Activated naive CD8-positive, alpha-beta T cell (primary cell): ENCODE data around the gene ASGR1.

Source experiments
- H3K27ac Mint-ChIP-seq: one replicate; pipeline ENCODE4 v1.8.0; 2021; ENCODE audit warnings: mixed read lengths
- H3K27me3 Mint-ChIP-seq: one replicate; pipeline ENCODE4 v1.8.0; 2021; ENCODE audit warnings: mixed read lengths
- H3K36me3 Mint-ChIP-seq: one replicate; pipeline ENCODE4 v1.8.0; 2021; ENCODE audit warnings: mixed read lengths
- H3K4me1 Mint-ChIP-seq: one replicate; pipeline ENCODE4 v1.8.0; 2021; ENCODE audit warnings: low read depth, mixed read lengths
- H3K4me3 Mint-ChIP-seq: one replicate; pipeline ENCODE4 v1.8.0; 2021; ENCODE audit warnings: mild to moderate bottlenecking, mixed read lengths
- H3K9me3 Mint-ChIP-seq: one replicate; pipeline ENCODE4 v1.8.0; 2021; ENCODE audit warnings: low read depth, mixed read lengths

ASGR1 gene

DNA sequence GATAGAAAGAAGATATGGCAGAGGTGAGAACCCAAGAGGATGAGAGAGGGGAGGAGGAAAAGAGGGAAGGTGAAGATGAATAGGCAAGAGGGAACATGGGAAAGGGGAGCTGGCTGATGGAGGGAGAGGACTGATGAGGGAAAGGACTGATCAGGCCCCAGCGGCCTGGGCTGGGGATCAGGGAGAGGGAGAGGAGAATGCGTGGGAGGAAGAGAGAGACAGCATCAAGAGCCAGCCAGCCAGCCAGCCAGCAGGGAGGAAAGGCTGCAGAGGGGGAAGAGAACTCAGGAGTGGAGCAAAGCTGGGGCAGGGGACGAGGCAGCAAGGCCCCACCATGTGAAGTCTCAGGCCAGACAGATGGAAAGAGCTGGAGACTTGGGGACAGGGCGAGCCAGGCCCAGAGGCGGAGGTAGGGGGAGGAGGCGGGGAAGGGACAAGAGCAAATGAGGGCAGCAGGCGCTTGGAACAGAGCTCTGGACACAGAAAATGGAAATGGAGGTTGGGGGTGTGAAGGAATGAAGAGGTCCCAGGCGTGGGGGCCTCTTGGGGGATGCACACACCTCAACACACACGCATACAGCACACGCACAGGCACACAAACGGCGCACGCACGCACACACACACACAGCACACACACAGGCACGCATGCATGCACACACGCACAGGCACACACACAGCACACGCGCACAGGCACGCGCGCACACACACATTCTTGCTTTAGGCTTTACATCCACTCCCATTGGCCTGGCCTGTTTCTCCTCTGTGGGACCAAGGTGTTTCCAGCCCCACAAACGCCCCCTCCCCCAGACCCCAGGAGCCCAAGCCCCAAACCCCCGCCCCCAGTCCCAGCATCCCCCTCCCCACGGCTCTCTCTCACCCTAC is 28.2 kb upstream of the ASGR1 start:
- Mint-ChIP-seq H3K27me3 (no peaks in the 10 kb centered on the region), H3K36me3 (peaks cover 3% of the 10 kb centered on the region), H3K4me3 (peak overlapping the region; percentile 24), H3K27ac (no peak overlapping the region), H3K4me1 (peaks cover 35% of the 10 kb centered on the region), H3K9me3 (no peaks in the 10 kb centered on the region)

DNA sequence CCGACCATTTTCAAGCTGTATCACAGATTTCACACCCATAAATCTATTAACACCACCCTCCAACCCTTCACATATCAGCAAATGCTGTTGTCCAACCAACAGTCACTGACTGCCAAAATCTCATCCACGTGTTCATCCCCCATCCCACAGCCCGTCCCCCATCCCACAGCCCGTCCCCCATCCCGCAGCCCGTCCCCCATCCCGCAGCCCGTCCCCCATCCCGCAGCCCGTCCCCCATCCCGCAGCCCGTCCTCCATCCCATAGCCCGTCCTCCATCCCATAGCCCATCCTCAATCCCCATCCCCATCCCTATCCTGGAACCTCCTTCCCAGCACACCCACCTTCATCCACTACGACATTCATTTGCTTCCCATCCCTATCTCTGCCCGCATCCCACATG is 26.4 kb upstream of the ASGR1 start:
- Mint-ChIP-seq H3K27ac (peak overlapping the region; percentile 74), H3K4me1 (peaks cover 28% of the 10 kb centered on the region), H3K4me3 (peak overlapping the region; percentile 71)

DNA sequence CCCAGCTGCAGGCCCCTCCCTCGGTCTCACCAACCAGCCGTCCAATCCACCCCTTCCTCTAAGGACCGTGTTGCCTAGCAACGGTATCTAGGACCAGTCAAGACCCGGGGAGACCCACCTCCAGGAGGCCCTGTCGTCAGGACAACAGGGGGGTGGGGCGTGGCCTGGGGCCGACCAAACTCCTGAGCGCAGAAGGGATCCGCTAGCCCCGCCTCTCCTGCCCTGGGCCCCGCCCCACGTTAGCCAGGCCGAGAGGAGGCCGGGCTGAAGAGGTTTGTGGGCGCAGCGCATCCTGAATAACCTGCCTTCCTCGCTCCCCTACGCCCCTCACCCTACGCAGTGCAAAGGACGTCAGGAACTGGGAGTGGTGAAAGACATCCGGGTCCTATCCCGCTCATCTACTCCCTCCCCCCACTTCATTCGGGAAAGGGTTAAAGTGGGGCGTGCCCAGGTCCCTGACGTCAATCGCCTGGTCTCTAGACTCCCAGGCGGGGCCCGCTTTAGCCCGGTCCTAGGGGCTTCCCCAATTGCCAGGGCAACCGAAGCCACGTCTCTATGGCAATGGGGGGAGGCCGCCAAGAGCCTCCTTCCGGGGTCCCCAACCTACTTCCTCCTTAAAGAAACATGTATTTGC is 25.8 kb upstream of the ASGR1 start:
- Mint-ChIP-seq H3K4me3 (peak overlapping the region; percentile 71), H3K36me3 (peaks cover 4% of the 10 kb centered on the region), H3K9me3 (no peaks in the 10 kb centered on the region), H3K27ac (peak overlapping the region; percentile 74), H3K4me1 (peaks cover 28% of the 10 kb centered on the region), H3K27me3 (no peaks in the 10 kb centered on the region)

More for the DNA sequence above, 26.4 kb upstream of the ASGR1 start:
- H3K27me3 Mint-ChIP-seq = no peaks in the 10 kb centered on the region
- H3K9me3 Mint-ChIP-seq = no peaks in the 10 kb centered on the region
- peaks cover 4% of the 10 kb centered on the region for H3K36me3 Mint-ChIP-seq

DNA sequence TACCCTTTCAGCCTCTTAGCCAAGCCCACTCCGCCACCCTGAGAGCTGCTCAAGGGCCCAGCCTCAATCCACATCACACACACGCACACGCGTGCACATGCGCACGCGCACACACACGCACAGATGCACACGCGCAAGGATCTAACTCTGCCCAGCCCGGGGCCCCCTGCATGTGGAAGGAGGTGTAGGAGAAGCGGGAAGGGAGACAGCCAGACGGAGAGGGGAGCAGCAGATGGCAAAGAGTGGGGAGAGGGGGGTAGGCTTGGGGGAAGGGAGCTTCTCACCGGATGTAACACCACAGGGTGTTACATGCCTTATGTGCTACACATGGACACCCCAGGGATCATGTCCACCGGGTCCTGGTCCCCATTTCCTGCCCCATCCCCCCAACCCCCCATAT is 25.2 kb upstream of the ASGR1 start:
- Mint-ChIP-seq H3K4me1 (peaks cover 28% of the 10 kb centered on the region), H3K9me3 (no peaks in the 10 kb centered on the region), H3K36me3 (peaks cover 4% of the 10 kb centered on the region), H3K27me3 (no peaks in the 10 kb centered on the region), H3K4me3 (peak overlapping the region; percentile 71), H3K27ac (peak overlapping the region; percentile 74)

DNA sequence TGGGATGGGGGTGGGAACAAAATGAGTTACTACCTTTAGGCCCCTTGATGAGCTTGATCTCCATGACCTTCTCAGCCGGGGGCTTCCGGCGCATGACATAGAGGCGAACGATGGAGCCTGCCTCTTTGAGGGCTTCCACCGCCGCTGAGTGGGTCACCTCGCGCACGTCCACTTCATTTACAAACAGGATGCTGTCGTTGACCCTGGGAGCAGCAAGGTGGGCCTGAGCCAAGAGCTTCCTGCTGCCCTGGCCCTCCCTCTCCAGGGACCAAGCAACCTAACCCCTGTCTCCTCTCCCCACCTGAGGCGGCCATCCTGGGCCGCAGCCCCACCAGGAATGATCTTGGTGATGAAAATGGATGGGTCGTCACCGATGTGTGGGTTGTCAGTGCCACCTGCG is 24.2 kb upstream of the ASGR1 start:
- Mint-ChIP-seq H3K4me1 (peaks cover 28% of the 10 kb centered on the region), H3K27ac (no peak overlapping the region), H3K36me3 (peaks cover 4% of the 10 kb centered on the region), H3K4me3 (peak overlapping the region; percentile 62), H3K27me3 (no peaks in the 10 kb centered on the region), H3K9me3 (no peaks in the 10 kb centered on the region)

DNA sequence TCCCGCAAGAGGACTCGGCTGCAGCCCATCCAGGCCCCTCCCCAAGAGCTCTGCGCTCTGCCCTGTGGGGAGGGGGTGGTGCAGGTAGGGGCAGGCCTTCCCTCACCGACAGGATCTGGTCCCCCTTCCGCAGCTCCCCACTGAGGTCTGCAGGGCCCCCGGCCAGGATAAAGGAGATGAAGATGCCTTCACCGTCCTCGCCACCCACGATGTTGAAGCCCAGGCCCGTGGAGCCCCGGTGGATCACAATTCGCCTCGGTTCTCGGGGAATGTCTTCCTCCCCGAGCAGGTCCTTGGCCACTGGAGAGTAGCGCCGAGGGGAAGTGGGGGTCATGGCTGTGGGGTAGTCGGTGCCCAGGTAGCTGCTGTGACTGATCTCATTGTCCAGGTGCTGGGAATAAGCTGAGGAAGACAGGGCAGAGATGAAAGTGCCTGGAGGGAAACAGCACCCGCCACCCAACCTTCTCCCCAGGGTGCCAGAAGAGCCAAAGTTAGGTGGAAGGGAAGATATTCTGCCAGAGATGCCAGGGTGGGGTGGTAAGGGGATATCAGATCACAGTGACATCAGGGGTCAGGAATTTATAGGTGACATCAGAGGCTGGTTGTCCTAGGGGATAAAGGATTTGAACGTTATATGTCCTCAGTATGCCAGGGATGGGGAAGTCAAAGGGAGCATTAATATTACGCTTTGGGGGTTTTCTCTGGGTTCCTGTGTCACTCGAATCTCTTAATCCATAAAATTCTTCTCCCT is 17.7 kb upstream of the ASGR1 start:
- Mint-ChIP-seq H3K27ac (no peak overlapping the region), H3K27me3 (no peaks in the 10 kb centered on the region), H3K36me3 (peaks cover 2% of the 10 kb centered on the region), H3K4me1 (no peaks in the 10 kb centered on the region), H3K9me3 (no peaks in the 10 kb centered on the region), H3K4me3 (no peak overlapping the region)

DNA sequence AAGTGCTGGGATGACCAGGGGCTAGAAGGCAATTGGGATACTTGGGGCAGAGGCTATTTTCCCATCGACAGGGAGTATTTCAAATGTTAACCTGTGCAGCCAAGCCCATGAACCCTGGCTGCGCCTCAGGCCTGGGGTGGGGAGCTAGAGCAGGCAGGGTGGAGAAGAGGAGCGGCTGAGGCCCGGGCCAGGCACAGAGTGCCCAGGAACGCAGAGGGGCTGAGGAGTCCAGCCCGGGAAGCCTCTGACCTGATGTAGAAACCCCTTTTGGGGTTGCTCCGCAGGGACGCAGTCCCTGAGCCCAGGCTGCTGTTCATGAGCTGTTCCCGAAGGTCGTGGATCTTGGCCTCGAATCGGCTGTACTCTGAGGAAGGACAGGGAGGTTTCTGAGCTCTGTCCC is 16.8 kb upstream of the ASGR1 start:
- no peaks in the 10 kb centered on the region for H3K27me3 Mint-ChIP-seq
- no peaks in the 10 kb centered on the region for H3K4me1 Mint-ChIP-seq
- no peaks in the 10 kb centered on the region for H3K9me3 Mint-ChIP-seq
- H3K36me3 Mint-ChIP-seq = peaks cover 2% of the 10 kb centered on the region
- H3K4me3 Mint-ChIP-seq = no peak overlapping the region
- H3K27ac Mint-ChIP-seq = no peak overlapping the region

DNA sequence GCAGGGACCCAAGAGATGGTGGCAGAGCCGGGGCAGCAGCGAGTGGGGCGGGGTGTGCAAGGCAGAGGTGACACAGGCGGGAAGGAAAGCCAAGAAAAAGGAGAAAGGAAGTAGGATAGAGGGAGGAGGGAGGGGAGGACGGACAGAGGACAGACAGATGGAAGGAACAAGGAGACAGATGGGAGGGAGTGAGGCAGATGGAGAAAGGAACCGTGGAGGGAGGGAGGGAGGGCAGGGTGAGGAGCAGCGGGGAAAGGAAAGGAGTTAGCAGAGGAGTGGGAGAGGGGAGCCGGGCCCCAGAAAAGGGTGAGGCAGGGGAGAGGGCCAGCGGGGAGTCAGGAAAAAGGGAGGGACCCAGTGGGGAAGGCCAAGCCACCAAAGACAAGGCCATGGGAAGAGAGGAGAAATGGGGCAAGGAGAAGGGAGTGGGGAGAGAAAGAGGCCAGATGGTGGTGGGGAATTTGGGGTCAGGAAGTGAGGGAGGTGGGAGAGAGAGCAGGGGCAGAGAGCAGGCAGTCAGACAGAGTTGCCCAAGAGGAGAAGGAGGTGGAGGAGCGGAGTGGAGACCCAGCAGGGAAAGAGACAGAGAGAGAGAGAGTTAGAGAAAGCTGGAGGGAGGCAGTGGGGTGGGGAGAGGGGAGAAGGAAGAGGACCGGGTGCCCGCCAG is 13.2 kb upstream of the ASGR1 start:
- H3K27ac Mint-ChIP-seq = no peak overlapping the region
- no peaks in the 10 kb centered on the region for H3K4me1 Mint-ChIP-seq
- H3K27me3 Mint-ChIP-seq = no peaks in the 10 kb centered on the region
- H3K36me3 Mint-ChIP-seq = peaks cover 2% of the 10 kb centered on the region
- H3K4me3 Mint-ChIP-seq = no peak overlapping the region
- no peaks in the 10 kb centered on the region for H3K9me3 Mint-ChIP-seq

DNA sequence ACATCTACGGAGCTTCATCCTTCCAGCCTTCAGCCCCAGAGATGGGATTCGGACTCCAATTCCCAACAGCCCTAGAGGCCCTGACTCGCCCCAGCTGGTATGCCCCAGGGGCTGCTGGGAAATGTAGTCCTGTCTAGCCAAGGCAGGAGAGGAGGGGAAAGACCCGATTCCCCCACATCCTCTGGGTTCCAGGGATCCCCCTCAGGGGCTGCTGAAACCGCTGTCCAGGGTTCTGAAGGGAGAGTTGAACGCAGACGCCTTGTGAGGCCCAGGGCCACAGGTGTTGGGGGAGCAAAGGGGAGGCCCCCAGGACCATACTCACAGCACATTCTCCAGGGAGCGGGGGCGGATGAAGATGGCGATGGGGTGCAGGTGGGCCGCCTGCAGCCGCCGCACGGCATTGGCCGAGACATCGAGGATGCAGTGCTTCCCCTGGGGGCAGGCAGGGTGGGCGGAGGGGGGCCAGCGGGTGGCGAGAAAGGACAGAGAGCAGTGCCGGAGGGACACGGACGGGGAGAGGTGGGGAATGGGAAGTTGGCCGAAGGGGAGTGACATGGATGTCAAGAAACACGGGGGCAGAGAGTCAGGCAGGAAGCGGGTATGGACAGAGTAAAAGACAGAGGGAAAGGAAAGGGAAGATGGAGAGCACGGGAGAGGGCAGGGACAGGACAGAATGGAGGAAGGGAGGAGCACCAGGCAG is 12.6 kb upstream of the ASGR1 start:
- H3K27ac Mint-ChIP-seq = no peak overlapping the region
- no peaks in the 10 kb centered on the region for H3K27me3 Mint-ChIP-seq
- peaks cover 2% of the 10 kb centered on the region for H3K36me3 Mint-ChIP-seq
- no peak overlapping the region for H3K4me3 Mint-ChIP-seq
- H3K4me1 Mint-ChIP-seq = no peaks in the 10 kb centered on the region
- no peaks in the 10 kb centered on the region for H3K9me3 Mint-ChIP-seq

DNA sequence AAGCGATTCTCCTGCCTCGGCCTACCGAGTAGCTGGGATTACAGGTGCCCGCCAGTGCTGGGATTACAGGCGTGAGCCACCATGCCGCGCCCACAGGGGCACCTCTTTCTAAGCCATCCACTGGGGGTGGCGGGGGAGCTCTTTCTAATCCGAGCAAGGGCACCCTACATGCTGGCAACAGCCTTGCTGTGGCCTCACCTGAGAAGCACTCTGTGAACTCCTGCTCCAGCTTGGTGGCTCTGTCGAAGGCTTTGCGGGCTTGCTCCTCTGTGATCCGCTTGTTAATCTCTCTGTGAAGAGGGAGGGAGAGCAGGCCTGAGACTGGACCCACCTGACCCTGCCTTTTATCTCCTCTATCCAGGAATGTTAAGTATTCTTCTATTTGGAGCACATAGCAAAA is 11.9 kb upstream of the ASGR1 start:
- Mint-ChIP-seq H3K4me3 (no peak overlapping the region), H3K36me3 (no peaks in the 10 kb centered on the region), H3K4me1 (no peaks in the 10 kb centered on the region), H3K27me3 (no peaks in the 10 kb centered on the region), H3K27ac (no peak overlapping the region), H3K9me3 (no peaks in the 10 kb centered on the region)

DNA sequence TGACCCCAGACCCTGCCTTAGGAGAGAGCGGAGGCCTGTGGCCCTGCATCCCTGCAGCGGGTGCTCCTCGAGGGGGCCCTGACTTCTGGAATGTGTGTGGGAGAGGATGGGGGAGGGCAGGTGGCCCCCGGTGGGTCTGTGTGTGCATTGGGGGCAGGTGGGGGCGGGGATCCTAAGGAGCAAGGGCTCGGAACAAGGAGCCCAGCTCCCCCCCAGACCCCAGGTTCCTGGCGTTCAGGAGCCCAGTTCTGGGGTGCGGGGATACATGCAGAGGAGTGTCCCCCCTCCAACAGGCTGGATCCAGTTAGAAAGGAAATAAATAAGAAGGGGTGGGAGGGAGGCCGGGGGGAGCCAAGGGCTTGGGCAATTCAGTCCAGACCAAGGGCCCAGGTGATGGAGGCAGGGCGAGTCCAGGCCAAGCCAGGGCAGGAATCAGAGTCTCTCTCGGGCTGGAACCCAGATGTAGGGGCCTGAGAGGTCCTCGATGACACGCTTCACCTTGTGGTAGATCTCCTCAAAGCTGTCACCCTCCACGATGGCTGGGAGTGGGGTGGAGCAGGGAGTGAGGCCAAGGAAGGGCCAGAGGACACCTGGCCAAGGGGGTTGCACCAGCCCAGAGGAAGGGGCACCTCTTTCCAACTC is 11.2 kb upstream of the ASGR1 start:
- Mint-ChIP-seq H3K9me3 (no peaks in the 10 kb centered on the region), H3K4me3 (no peak overlapping the region), H3K36me3 (no peaks in the 10 kb centered on the region), H3K4me1 (no peaks in the 10 kb centered on the region), H3K27me3 (no peaks in the 10 kb centered on the region), H3K27ac (no peak overlapping the region)

DNA sequence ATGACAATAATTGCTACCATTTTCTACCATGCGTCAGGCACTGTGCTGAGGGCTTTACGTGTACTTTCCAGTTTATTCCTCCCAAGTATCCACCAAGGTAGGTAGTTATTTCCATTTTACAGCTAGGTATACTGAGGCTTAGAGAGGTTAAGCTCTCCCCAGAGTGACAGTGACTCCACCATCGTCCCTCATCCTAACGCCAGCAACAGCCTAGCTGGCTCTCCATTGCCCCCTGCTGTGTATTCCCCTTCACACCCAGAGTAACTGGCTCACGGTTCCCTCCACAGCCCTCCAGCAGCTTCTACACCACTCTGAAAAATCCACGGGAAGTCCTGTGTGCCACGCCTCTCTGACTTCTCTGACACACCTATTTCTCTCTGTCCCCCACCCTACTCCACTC is 7.1 kb upstream of the ASGR1 start:
- H3K4me1 Mint-ChIP-seq = no peaks in the 10 kb centered on the region
- no peak overlapping the region for H3K27ac Mint-ChIP-seq

DNA sequence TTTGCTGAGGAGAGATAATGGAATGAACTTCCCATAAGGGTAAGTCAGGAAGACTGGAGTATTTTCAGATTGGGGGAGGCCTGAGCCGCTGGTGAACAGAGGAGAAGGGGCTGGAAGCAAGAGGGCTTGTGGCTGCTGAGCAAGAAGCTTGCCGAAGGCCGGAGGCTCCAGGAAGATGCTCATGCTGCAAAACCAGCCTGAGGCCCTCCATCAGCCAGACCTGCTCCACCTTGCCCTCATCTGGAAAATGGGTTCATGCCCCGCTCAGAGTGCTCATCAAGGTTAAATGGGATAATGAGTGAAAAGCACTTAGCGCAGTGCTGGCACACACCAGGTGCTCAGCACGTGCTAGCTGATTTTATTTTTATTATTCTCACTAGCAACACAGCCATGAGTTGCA is 5.5 kb upstream of the ASGR1 start:
- H3K36me3 Mint-ChIP-seq = no peaks in the 10 kb centered on the region

More for the DNA sequence above, 7.1 kb upstream of the ASGR1 start:
- Mint-ChIP-seq H3K27me3 (no peaks in the 10 kb centered on the region), H3K9me3 (no peaks in the 10 kb centered on the region), H3K36me3 (no peaks in the 10 kb centered on the region), H3K4me3 (no peak overlapping the region)

DNA sequence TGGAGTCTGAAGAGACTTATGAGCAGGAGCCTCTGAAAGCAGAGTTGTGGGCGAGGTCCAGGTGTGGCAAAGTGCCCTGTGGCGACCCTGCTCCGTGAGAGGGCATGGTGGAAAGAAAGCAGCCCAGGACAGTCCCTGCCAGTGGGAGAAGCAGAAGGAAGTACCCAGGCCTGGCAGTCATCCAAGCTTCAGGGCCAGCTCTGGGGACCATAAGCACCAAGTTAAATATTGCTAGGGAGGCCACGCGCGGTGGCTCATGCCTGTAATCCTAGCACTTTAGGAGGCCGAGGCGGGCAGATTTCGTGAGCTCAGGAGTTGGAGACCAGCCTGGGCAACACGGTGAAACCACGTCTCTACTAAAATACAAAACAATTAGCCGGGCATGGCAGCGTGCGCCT is 4.9 kb upstream of the ASGR1 start:
- Mint-ChIP-seq H3K27ac (no peak overlapping the region), H3K9me3 (no peaks in the 10 kb centered on the region), H3K27me3 (no peaks in the 10 kb centered on the region), H3K36me3 (no peaks in the 10 kb centered on the region), H3K4me1 (no peaks in the 10 kb centered on the region), H3K4me3 (no peak overlapping the region)

More for the DNA sequence above, 5.5 kb upstream of the ASGR1 start:
- H3K27ac Mint-ChIP-seq = no peak overlapping the region
- H3K9me3 Mint-ChIP-seq = no peaks in the 10 kb centered on the region
- no peaks in the 10 kb centered on the region for H3K27me3 Mint-ChIP-seq
- no peak overlapping the region for H3K4me3 Mint-ChIP-seq
- no peaks in the 10 kb centered on the region for H3K4me1 Mint-ChIP-seq
